Erythroblast (primary cell): ENCODE results near the gene TAOK2.

Experiments used
- GATA1 ChIP-seq: IDR thresholded peaks from 2 replicates; pipeline ENCODE4 v1.6.1; 2011; ENCODE audit warnings: low read depth, mild to moderate bottlenecking, control low read depth, low read length, moderate library complexity
- POLR2A ChIP-seq: IDR thresholded peaks from 2 replicates; pipeline ENCODE4 v1.6.1; 2011; ENCODE audit warnings: mild to moderate bottlenecking, low read length

DNA sequence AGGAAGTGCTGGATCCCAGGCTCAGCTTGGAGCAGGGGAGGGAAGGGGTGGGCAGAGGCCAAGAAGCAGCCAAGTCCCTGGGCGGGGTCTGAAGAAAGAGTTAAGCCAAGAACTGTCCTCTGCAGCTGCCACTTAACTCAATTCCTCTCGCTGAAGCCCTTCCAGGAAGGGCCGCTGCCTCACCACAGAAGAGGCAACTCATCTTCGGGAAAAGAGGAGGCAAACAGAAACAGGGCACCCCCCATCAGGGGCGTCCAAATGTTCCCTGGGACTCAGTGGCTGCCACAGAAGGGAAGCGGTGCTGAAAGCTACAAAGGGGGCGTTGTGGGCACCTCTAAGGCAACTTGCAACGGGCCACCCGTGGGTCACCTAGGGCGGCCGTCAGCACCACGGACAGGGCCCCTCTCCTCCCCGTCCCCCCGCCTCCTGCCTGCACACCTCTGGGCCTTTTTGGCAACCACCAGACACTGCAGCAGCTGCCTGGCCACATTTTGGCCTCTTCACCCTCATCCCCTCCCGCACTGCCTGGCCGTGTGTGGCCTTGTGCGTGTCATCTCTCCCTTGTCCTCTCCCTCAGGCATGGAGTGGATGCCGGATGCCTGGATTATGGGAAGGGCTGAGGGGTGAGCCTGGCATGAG lies 54.9 kb downstream of the TAOK2 start:
- no peak for TF ChIP-seq POLR2A
- TF ChIP-seq GATA1, result no peak
